ENCODE measurements around the gene WNT4.
"Not testable (repeated sequence)": the region's sequence is repeated elsewhere in the genome, so short reads cannot be mapped to it uniquely, and the experiment has no call there.

Gene WNT4

GRCh38 chr1:22096463-22096862 is 46.4 kb downstream of the WNT4 start:
- TF ChIP-seq FOXK2 (IDR thresholded peaks at IDR 0.05) (no peak), SUZ12 (IDR thresholded peaks at IDR 0.05) (no peak), BHLHE40 (IDR thresholded peaks at IDR 0.05; ENCODE audit: borderline replicate concordance) (no peak), FOXM1 (IDR thresholded peaks at IDR 0.05; ENCODE audit: borderline replicate concordance) (no peak), HDGF (IDR thresholded peaks at IDR 0.05; ENCODE audit: borderline replicate concordance) (no peak), FOXA1 (IDR thresholded peaks at IDR 0.05) (no peak), NFRKB (IDR thresholded peaks at IDR 0.05) (no peak), ELF4 (IDR thresholded peaks at IDR 0.05) (no peak), ARNT (IDR thresholded peaks at IDR 0.05) (no peak), SP1 (IDR thresholded peaks at IDR 0.05) (no peak), ZNF384 (IDR thresholded peaks at IDR 0.05) (no peak), LEF1 (IDR thresholded peaks at IDR 0.05; ENCODE audit: borderline replicate concordance) (no peak), TARDBP (IDR thresholded peaks at IDR 0.05) (no peak), CTBP1 (IDR thresholded peaks at IDR 0.05; ENCODE audit: borderline replicate concordance) (no peak), L3MBTL2 (conservative IDR thresholded peaks at IDR 0.05) (no peak)
- TF ChIP-seq, protein P1, sequence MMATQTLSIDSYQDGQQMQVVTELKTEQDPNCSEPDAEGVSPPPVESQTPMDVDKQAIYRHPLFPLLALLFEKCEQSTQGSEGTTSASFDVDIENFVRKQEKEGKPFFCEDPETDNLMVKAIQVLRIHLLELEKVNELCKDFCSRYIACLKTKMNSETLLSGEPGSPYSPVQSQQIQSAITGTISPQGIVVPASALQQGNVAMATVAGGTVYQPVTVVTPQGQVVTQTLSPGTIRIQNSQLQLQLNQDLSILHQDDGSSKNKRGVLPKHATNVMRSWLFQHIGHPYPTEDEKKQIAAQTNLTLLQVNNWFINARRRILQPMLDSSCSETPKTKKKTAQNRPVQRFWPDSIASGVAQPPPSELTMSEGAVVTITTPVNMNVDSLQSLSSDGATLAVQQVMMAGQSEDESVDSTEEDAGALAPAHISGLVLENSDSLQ (IDR thresholded peaks at IDR 0.05), result no peak
- CTCF ChIA-PET, result no interaction called here
- POLR2A ChIA-PET, result no interaction called here
- DNase-seq (ENCODE audit: extremely low spot score), result no peak

DNA sequence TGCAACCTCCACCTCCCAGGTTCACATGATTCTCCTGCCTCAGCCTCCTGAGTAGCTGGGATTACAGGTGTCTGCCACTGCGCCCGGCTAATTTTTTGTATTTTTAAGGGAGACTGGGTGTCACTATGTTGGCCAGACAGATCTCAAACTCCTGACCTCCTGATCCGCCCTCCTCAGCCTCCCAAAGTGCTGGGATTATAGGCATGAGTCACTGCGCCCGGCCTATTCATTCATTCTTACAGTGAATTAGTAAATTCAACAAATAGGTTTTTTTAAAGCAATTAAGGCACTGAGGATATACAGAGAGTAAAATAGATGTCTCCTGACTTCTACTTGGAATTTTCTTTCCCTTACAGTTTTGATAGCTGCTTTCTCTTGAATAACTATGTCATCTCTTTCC is 46.9 kb downstream of the WNT4 start:
- DNase-seq (ENCODE audit: extremely low spot score), result no peak
- ChIA-PET CTCF (interaction anchor here (0.9 kb wide), 1 partner anchor 10 kb away, joined by 3 read pairs; no protein-coding TSS in a partner anchor), POLR2A (no interaction called here)
- no peak for TF ChIP-seq SUZ12 (IDR thresholded peaks at IDR 0.05)
- no peak for TF ChIP-seq ELF4 (IDR thresholded peaks at IDR 0.05)
- no peak for TF ChIP-seq SP1 (IDR thresholded peaks at IDR 0.05)
- TF ChIP-seq TARDBP (IDR thresholded peaks at IDR 0.05), result no peak
- no peak for TF ChIP-seq BHLHE40 (IDR thresholded peaks at IDR 0.05; ENCODE audit: borderline replicate concordance)
- TF ChIP-seq FOXA1 (IDR thresholded peaks at IDR 0.05), result no peak
- no peak for TF ChIP-seq CTBP1 (IDR thresholded peaks at IDR 0.05; ENCODE audit: borderline replicate concordance)
- TF ChIP-seq HDGF (IDR thresholded peaks at IDR 0.05; ENCODE audit: borderline replicate concordance), result no peak
- no peak for TF ChIP-seq FOXK2 (IDR thresholded peaks at IDR 0.05)
- TF ChIP-seq, protein P1 (IDR thresholded peaks at IDR 0.05), result no peak
- TF ChIP-seq ARNT (IDR thresholded peaks at IDR 0.05), result no peak

DNA sequence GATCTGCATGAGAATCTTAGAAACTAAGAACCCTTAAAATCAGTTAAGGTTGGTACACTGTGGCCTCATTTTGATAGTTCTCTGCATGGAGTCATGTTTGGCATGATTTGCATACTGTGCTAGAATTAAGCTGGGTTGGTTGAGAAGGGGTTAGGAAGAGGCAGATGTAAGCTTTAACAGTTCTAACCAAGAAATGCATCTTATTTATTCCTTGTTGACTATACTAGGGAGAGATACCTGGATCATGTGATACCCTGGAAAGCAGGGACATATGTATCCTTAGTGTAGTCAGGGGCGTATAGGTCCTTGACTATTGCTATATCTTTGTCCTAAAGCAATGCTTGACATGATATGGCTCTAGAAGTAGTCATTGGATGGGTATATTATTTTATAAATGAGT is 49.4 kb downstream of the WNT4 start:
- POLR2A ChIA-PET, result no interaction called here

GRCh38 chr1:22092026-22092768 is 50.7 kb downstream of the WNT4 start:
- DNase-seq (ENCODE audit: extremely low spot score); POLR2A ChIA-PET: not testable (repeated sequence)
- CTCF ChIA-PET, result interaction anchor here (0.6 kb wide), 1 partner anchor 18 kb away, joined by 4 read pairs; no protein-coding TSS in a partner anchor

More for the DNA sequence above, 49.4 kb downstream of the WNT4 start:
- CTCF ChIA-PET, result interaction anchor here (0.9 kb wide), 1 partner anchor 12 kb away, joined by 3 read pairs; no protein-coding TSS in a partner anchor
- no peak for TF ChIP-seq ELF4 (IDR thresholded peaks at IDR 0.05)
- TF ChIP-seq FOXM1 (IDR thresholded peaks at IDR 0.05; ENCODE audit: borderline replicate concordance), result no peak
- TF ChIP-seq L3MBTL2 (conservative IDR thresholded peaks at IDR 0.05), result no peak
- TF ChIP-seq LEF1 (IDR thresholded peaks at IDR 0.05; ENCODE audit: borderline replicate concordance), result no peak
- TF ChIP-seq HDGF (IDR thresholded peaks at IDR 0.05; ENCODE audit: borderline replicate concordance), result no peak
- TF ChIP-seq NFRKB (IDR thresholded peaks at IDR 0.05), result no peak
- no peak for TF ChIP-seq ARNT (IDR thresholded peaks at IDR 0.05)
- TF ChIP-seq SP1 (IDR thresholded peaks at IDR 0.05), result no peak
- TF ChIP-seq TARDBP (IDR thresholded peaks at IDR 0.05), result no peak
- TF ChIP-seq BHLHE40 (IDR thresholded peaks at IDR 0.05; ENCODE audit: borderline replicate concordance), result no peak
- TF ChIP-seq FOXA1 (IDR thresholded peaks at IDR 0.05), result no peak
- TF ChIP-seq, protein P1 (IDR thresholded peaks at IDR 0.05), result no peak
- no peak for TF ChIP-seq FOXK2 (IDR thresholded peaks at IDR 0.05)
- no peak for TF ChIP-seq SUZ12 (IDR thresholded peaks at IDR 0.05)
- no peak for TF ChIP-seq ZNF384 (IDR thresholded peaks at IDR 0.05)
- TF ChIP-seq CTBP1 (IDR thresholded peaks at IDR 0.05; ENCODE audit: borderline replicate concordance), result no peak
- no peak for DNase-seq (ENCODE audit: extremely low spot score)

GRCh38 chr1:22090867-22091266 is 52.0 kb downstream of the WNT4 start:
- DNase-seq (ENCODE audit: extremely low spot score), result no peak
- ChIA-PET POLR2A (no interaction called here), CTCF (interaction anchor here (1.5 kb wide), 1 partner anchor 11 kb away, joined by 4 read pairs; no protein-coding TSS in a partner anchor)
- TF ChIP-seq LEF1 (IDR thresholded peaks at IDR 0.05; ENCODE audit: borderline replicate concordance) (no peak), ELF4 (IDR thresholded peaks at IDR 0.05) (no peak), SP1 (IDR thresholded peaks at IDR 0.05) (no peak), L3MBTL2 (conservative IDR thresholded peaks at IDR 0.05) (no peak), FOXM1 (IDR thresholded peaks at IDR 0.05; ENCODE audit: borderline replicate concordance) (no peak), FOXK2 (IDR thresholded peaks at IDR 0.05) (no peak), TARDBP (IDR thresholded peaks at IDR 0.05) (no peak), HDGF (IDR thresholded peaks at IDR 0.05; ENCODE audit: borderline replicate concordance) (no peak), SUZ12 (IDR thresholded peaks at IDR 0.05) (no peak), CTBP1 (IDR thresholded peaks at IDR 0.05; ENCODE audit: borderline replicate concordance) (no peak), BHLHE40 (IDR thresholded peaks at IDR 0.05; ENCODE audit: borderline replicate concordance) (no peak)
- TF ChIP-seq, protein P1 (IDR thresholded peaks at IDR 0.05), result no peak

Measured in HEK293T (cell line).